Nephron (organoid): ENCODE results near the gene LAX1.

Experiments used
- H3K27ac Mint-ChIP-seq, 3 experiments: 2 replicates each; pipeline ENCODE4 v1.8.0; 2020; ENCODE audit warnings: mixed read lengths in 3 of 3, mild to moderate bottlenecking in 2 of 3, moderate library complexity in 1 of 3
- H3K27me3 Mint-ChIP-seq: 2 replicates; pipeline ENCODE4 v1.8.0; 2021; ENCODE audit warnings: low read depth, mild to moderate bottlenecking, moderate library complexity, mixed read lengths
- H3K36me3 Mint-ChIP-seq: 2 replicates; pipeline ENCODE4 v1.8.0; 2020; ENCODE audit warnings: low read depth, mixed read lengths
- H3K4me1 Mint-ChIP-seq: 2 replicates; pipeline ENCODE4 v1.8.0; 2020; ENCODE audit warnings: mixed read lengths
- H3K4me3 Mint-ChIP-seq, 3 experiments: 2 replicates each; pipeline ENCODE4 v1.8.0; 2020; ENCODE audit warnings: mild to moderate bottlenecking in 3 of 3, mixed read lengths in 3 of 3, moderate library complexity in 2 of 3
- H3K9me3 Mint-ChIP-seq: 2 replicates; pipeline ENCODE4 v1.8.0; 2020; ENCODE audit warnings: mixed read lengths
- CTCF ChIP-seq, 3 experiments: fragments of 200-600 bp; sonication (generic); IDR thresholded peaks; one replicate each; pipeline ENCODE4 v1.5.0; 2021; ENCODE audit warnings: antibody characterized with exemption in 3 of 3; ENCODE audit not compliant: unreplicated experiment in 3 of 3

LAX1 gene

GRCh38 chr1:203763505-203763904 lies 1.5 kb upstream of the LAX1 start:
- Mint-ChIP-seq H3K4me1 (peaks cover 5% of the 10 kb centered on the region), H3K27ac (no peak overlapping the region), H3K4me3 (no peak overlapping the region), H3K9me3 (no peaks in the 10 kb centered on the region), H3K27me3 (peaks cover 10% of the 10 kb centered on the region), H3K36me3 (no peaks in the 10 kb centered on the region)
- no peak for TF ChIP-seq CTCF (IDR thresholded peaks at IDR 0.05; ENCODE audit: unreplicated experiment in 3 of 3)

DNA sequence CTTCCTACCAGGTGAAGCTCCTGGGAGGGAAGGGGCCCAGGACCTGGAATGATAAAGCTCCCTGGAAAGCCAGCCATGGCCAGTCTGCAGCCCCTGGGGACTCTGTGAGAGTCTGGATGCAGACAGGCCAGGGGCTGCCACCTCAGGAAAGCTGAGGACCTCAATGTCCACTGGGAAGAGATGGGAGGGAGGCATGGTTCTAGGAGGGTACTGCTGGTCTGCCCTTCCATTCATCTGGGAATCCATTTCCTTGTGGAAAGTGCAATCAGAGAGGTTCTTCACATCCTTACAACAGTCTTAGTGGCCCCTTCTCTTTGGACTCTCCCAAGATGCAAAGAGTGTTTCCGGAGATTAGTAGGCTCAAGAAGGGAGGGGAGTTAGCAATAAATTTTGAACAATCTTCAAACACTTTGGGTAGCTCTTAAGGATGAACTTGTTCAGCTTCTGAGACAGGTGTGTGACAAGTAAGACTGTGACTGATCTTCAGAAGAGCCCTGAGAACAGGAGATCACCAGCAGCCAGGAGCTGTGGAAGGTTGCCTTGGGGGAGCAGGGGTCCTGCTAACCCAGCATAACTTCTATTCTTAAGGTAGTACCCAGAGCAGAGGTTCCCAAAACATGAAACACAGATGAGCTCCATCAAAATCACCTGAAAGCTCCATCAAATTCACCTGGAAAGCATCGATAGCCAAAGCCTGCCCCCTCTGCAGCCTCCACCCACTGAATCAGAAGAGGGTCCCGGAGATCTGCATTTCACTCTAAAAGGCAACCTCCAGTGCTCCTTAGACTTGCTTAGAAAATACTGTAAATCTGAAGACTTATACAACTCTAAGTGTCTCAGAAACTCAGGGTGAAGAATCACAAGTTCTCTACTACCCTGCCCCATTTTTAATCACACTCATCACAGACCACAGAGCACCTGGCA lies 616 bp upstream of the LAX1 start:
- Mint-ChIP-seq H3K9me3 (no peaks in the 10 kb centered on the region), H3K27me3 (peaks cover 10% of the 10 kb centered on the region), H3K27ac (no peak overlapping the region)

GRCh38 chr1:203768256-203768655 lies 3.3 kb downstream of the LAX1 start:
- Mint-ChIP-seq H3K27me3 (peaks cover 19% of the 10 kb centered on the region), H3K9me3 (no peaks in the 10 kb centered on the region), H3K4me3 (no peak overlapping the region), H3K27ac (peak overlapping the region in 2 of 3 experiments; percentile 11 to 97), H3K36me3 (no peaks in the 10 kb centered on the region), H3K4me1 (peaks cover 32% of the 10 kb centered on the region)
- no peak for TF ChIP-seq CTCF (IDR thresholded peaks at IDR 0.05; ENCODE audit: unreplicated experiment in 3 of 3)

More for the DNA sequence above, 616 bp upstream of the LAX1 start:
- no peak for TF ChIP-seq CTCF (IDR thresholded peaks at IDR 0.05; ENCODE audit: unreplicated experiment in 3 of 3)
- Mint-ChIP-seq H3K36me3 (no peaks in the 10 kb centered on the region), H3K4me3 (no peak overlapping the region), H3K4me1 (peaks cover 11% of the 10 kb centered on the region)

DNA sequence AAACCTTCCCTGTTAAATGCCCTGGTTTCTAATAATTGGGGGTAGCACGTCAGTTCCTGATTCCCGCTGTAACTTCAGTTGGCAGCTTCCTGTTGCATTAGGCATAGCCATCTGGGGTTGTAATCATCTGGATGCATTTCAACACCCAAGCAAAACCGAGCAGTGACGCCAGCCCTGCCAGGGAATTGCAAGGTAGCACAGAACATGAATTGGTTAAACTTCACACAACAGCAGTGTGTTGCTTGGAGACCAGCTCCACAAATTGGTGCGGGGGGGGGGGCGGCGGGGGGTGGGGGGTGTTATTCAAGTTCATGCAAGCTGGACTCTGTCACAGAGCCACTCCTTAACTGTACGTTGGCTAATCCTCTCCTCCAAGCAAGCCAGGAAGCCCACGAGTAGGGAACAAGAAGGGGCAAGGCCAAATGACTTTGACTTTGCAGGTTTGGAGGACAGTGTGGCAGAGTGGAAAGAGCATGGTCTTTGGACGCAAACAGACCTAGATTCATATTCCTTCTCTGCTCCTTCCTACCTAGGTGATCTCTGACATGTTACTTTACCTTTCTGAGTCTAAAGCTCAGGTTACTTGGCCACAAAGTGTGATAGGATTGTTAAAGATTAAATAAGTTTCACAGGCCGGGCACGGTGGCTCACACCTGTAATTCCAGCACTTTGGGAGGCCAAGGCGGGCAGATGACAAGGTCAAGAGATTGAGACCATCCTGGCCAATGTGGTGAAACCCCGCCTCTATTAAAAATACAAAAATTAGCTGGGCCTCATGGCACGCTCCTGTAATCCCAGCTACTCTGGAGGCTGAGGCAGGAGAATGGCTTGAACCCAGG lies 4.7 kb downstream of the LAX1 start:
- peaks cover 32% of the 10 kb centered on the region for H3K4me1 Mint-ChIP-seq
- peak overlapping the region; percentile 78 to 97 (median 92) for H3K27ac Mint-ChIP-seq
- H3K27me3 Mint-ChIP-seq, result peaks cover 16% of the 10 kb centered on the region
- no peaks in the 10 kb centered on the region for H3K9me3 Mint-ChIP-seq
- peak overlapping the region in 2 of 3 experiments; percentile 16 to 61 for H3K4me3 Mint-ChIP-seq
- no peak for TF ChIP-seq CTCF (IDR thresholded peaks at IDR 0.05; ENCODE audit: unreplicated experiment in 3 of 3)
- H3K36me3 Mint-ChIP-seq, result no peaks in the 10 kb centered on the region

DNA sequence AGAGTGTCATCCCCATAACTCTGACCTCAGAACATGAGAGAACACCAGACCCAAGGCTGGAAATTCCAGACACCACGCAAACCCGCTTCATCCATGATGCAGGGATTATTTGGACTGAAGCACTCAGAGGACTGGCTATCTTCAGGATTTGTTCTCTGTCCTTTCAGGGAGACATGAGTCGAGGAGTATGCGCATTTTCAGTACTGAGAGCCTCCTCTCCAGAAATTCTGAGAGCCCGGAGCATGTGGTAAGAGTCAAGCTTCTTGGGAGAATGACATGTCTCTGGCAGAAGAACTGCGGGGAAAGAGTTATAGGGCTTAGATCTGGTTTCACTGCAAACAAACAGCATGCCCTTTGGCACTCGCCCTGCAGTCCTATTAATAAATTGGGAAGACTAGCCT lies 6.9 kb downstream of the LAX1 start:
- Mint-ChIP-seq H3K9me3 (no peaks in the 10 kb centered on the region), H3K27ac (no peak overlapping the region), H3K27me3 (peaks cover 16% of the 10 kb centered on the region), H3K4me1 (peaks cover 32% of the 10 kb centered on the region), H3K36me3 (no peaks in the 10 kb centered on the region), H3K4me3 (no peak overlapping the region)
- no peak for TF ChIP-seq CTCF (IDR thresholded peaks at IDR 0.05; ENCODE audit: unreplicated experiment in 3 of 3)
